GM12878 (cell line): ENCODE data around the gene FUS. TPM values are rescaled to one million over a fixed set of nuclear protein-coding genes. Genes with fewer than 3 reads are reported as not detected.

Experiments
- ATAC-seq: fragments of 200-7000 bp; cut with Tn5 transposase; 3 replicates; pipeline ENCODE4 v1.9.1; 2020; ENCODE audit warnings: mild to moderate bottlenecking, moderate library complexity
- BruUV-seq: library from RNA; stranded (reverse); fragments of 400-500 nt; replicated peaks from 2 replicates; lab custom pipeline; 2021; lab: Mats Ljungman, UMichigan
- CTCF ChIA-PET: fragments of 300-600 bp; sonication (Branson Sonifier 250); formaldehyde crosslinking; extraction: SDS; loops from one replicate; lab custom pipeline; 2021; ENCODE audit warnings: inconsistent platforms; lab: Yijun Ruan, JAX
- POLR2A ChIA-PET: fragments of 350-600 bp; formaldehyde crosslinking; extraction: SDS; loops from one replicate; lab custom pipeline; 2021; ENCODE audit warnings: inconsistent platforms; lab: Charles Lee
- RAD21 ChIA-PET: fragments of 300-600 bp; sonication (Branson Sonifier 250); formaldehyde crosslinking; loops from one replicate; lab custom pipeline; 2023; ENCODE audit warnings: antibody characterized with exemption; ENCODE audit not compliant: unreplicated experiment; lab: Charles Lee
- SMC1A ChIA-PET: fragments of 300-600 bp; sonication (Branson Sonifier 250); formaldehyde crosslinking; loops from one replicate; lab custom pipeline; 2023; ENCODE audit not compliant: unreplicated experiment, uncharacterized antibody; lab: Charles Lee
- DNase-seq: peaks from one replicate; pipeline ENCODE4 v3.0.0-alpha.2; 2011; ENCODE audit warnings: low read depth, low spot score
- FAIRE-seq: peaks from 3 replicates; lab custom pipeline; 2011; peaks lifted over from hg19 to GRCh38; lab: Jason Lieb, UNC
- H2AFZ ChIP-seq: 2 replicates; pipeline ENCODE4 v1.6.0; 2011; ENCODE audit warnings: low read depth, low read length, control low read depth; ENCODE audit not compliant: control insufficient read depth
- H3K27ac ChIP-seq: 2 replicates; pipeline ENCODE4 v1.5.1; 2011; ENCODE audit warnings: control low read depth; ENCODE audit not compliant: control insufficient read depth, insufficient read depth
- H3K27me3 ChIP-seq, 2 experiments: replicated peaks in 1 of 2; 2 replicates each; pipeline versions ENCODE4 v1.6.0 to v1.6.1; 2011; ENCODE audit warnings: low read length in 1 of 2; ENCODE audit not compliant: control insufficient read depth in 2 of 2, insufficient read depth in 2 of 2
- H3K36me3 ChIP-seq, 2 experiments: 2 replicates each; pipeline ENCODE4 v1.5.1; 2011; ENCODE audit warnings: low read length in 1 of 2; ENCODE audit not compliant: control insufficient read depth in 2 of 2, insufficient read depth in 2 of 2
- H3K4me1 ChIP-seq: 2 replicates; pipeline ENCODE4 v1.6.1; 2011; ENCODE audit warnings: mild to moderate bottlenecking, low read length, moderate library complexity, mixed read lengths; ENCODE audit not compliant: control insufficient read depth, insufficient read depth
- H3K4me2 ChIP-seq: 2 replicates; pipeline ENCODE4 v1.6.0; 2011; ENCODE audit warnings: control low read depth; ENCODE audit not compliant: control insufficient read depth, insufficient read depth
- H3K4me3 ChIP-seq: fragments of 200-600 bp; sonication (generic); 2 replicates; pipeline ENCODE4 v1.5.1; 2016
- H3K79me2 ChIP-seq: 2 replicates; pipeline ENCODE4 v1.6.0; 2011; ENCODE audit warnings: low read length; ENCODE audit not compliant: control insufficient read depth, insufficient read depth
- H3K9ac ChIP-seq: 2 replicates; pipeline ENCODE4 v1.8.0; 2011; ENCODE audit warnings: low read length, control low read depth, mixed read lengths; ENCODE audit not compliant: control insufficient read depth, insufficient read depth
- H3K9me3 ChIP-seq: replicated peaks from 3 replicates; pipeline ENCODE4 v1.5.1; 2011; ENCODE audit warnings: mild to moderate bottlenecking, low read length; ENCODE audit not compliant: control insufficient read depth, insufficient read depth
- H4K20me1 ChIP-seq: 2 replicates; pipeline ENCODE4 v1.6.0; 2011; ENCODE audit not compliant: control insufficient read depth, insufficient read depth
- BACH1 ChIP-seq: fragments of 450-650 bp; IDR thresholded peaks from 2 replicates; pipeline ENCODE4 v1.6.1; 2017; ENCODE audit warnings: mild to moderate bottlenecking, borderline replicate concordance
- NR2F1 ChIP-seq: fragments of 450-650 bp; conservative IDR thresholded peaks from 2 replicates; pipeline ENCODE4 v1.6.1; 2017; ENCODE audit warnings: mild to moderate bottlenecking
- PML ChIP-seq: IDR thresholded peaks from 2 replicates; pipeline ENCODE4 v1.6.1; 2012; ENCODE audit warnings: low read length, inconsistent platforms
- POLR2A ChIP-seq: IDR thresholded peaks from 2 replicates; pipeline ENCODE4 v1.6.1; 2011; ENCODE audit warnings: low read depth, mild to moderate bottlenecking, low read length
- POLR2AphosphoS5 ChIP-seq: IDR thresholded peaks from 2 replicates; pipeline ENCODE4 v1.6.1; 2011; ENCODE audit warnings: mild to moderate bottlenecking, low read length, inconsistent platforms
- POU2F2 ChIP-seq: IDR thresholded peaks from 3 replicates; pipeline ENCODE4 v1.6.1; 2011; ENCODE audit warnings: low read depth, mild to moderate bottlenecking, low read length, borderline replicate concordance
- SKIL ChIP-seq: fragments of 450-650 bp; IDR thresholded peaks from 2 replicates; pipeline ENCODE4 v1.6.1; 2017; ENCODE audit warnings: mild to moderate bottlenecking, low read depth, inconsistent platforms; ENCODE audit not compliant: poor library complexity, severe bottlenecking
- SMAD1 ChIP-seq: fragments of 450-650 bp; IDR thresholded peaks from 2 replicates; pipeline ENCODE4 v1.6.1; 2018; ENCODE audit warnings: mild to moderate bottlenecking, low read depth; ENCODE audit not compliant: partially characterized antibody
- SUZ12 ChIP-seq: fragments of 200-600 bp; sonication (generic); IDR thresholded peaks from one replicate; pipeline ENCODE4 v1.6.1; 2018; ENCODE audit warnings: antibody characterized with exemption, mild to moderate bottlenecking; ENCODE audit not compliant: unreplicated experiment
- WGBS: methylation state at CpG from one replicate; pipeline ENCODE4 v1.1.6; 2016; ENCODE audit warnings: low lambda C conversion rate; ENCODE audit not compliant: insufficient replicate concordance, insufficient coverage; ENCODE audit errors: missing lambda C conversion rate; 5-methylcytosine and 5-hydroxymethylcytosine counted together
- in situ Hi-C: fragments of 300-500 bp; cut with MboI; formaldehyde crosslinking; loops from 9 replicates; pipeline ENCODE4 v1.14.3; 2018; ENCODE audit warnings: mixed read lengths
- intact Hi-C: fragments of 100-400 bp; cut with micrococcal nuclease; formaldehyde crosslinking; loops from one replicate; pipeline ENCODE4 v1.14.2; 2022; ENCODE audit not compliant: unreplicated experiment
- polyA plus RNA-seq, 11 experiments: library from polyadenylated mRNA; depleted of rRNA in 4 of 11; unstranded in 6 of 11; stranded (reverse) in 5 of 11; fragments of >200 nt; fragmentation: Nextera tagmentation in 4 of 11; fragmentation: Illumina TruSeq in 1 of 11; extraction: Ambion mirVana in 4 of 11; extraction: Trizol in 1 of 11; gene quantifications; 1 replicate in 1 of 11; 2 replicates in 10 of 11; pipeline versions ENCODE4 v1.2.1 to v1.2.3, GENCODE V29; 2011 to 2016; ENCODE audit warnings: inconsistent platforms in 2 of 11, missing spikeins in 2 of 11, low read depth in 1 of 11
- total RNA-seq, 4 experiments: library from RNA; depleted of rRNA in 3 of 4; stranded (reverse); fragments of >200 nt in 3 of 4; fragmentation: Illumina TruSeq in 1 of 4; extraction: Trizol in 1 of 4; gene quantifications; 2 replicates each; pipeline versions ENCODE4 v1.2.1 to v1.2.3, GENCODE V29; 2013 to 2021

FUS gene
- total and polyA plus RNA-seq, 10 of the 15 experiments (the other 5 are each of a cell fraction or from before 2014, with no cell fraction given), result 46.8 to 521 (median 347) TPM

GRCh38 chr16:31196324-31197088 is 16.6 kb downstream of the FUS start:
- DNase-seq (no peak), ATAC-seq (no peak), FAIRE-seq (no peak)
- H3K36me3 ChIP-seq, result peaks cover 14 to 36% of the 10 kb centered on the region in 2 experiments
- no peak overlapping the region for H3K4me3 ChIP-seq
- no peaks in the 10 kb centered on the region for H3K27me3 ChIP-seq
- H4K20me1 ChIP-seq, result no peaks in the 10 kb centered on the region
- peaks cover 4% of the 10 kb centered on the region; the same call in 1 of the 2 replicates for H3K79me2 ChIP-seq
- CTCF ChIA-PET, result interaction anchor here (1.5 kb wide), 1 partner anchor 11 kb away, joined by 4 read pairs; no protein-coding TSS in a partner anchor
- BruUV-seq, result no TSS peak
- H3K27ac ChIP-seq, result no peak overlapping the region
- POLR2A ChIA-PET, result interaction anchor here (1.0 kb wide), 1 partner anchor 13 kb away, joined by 3 read pairs; no protein-coding TSS in a partner anchor
- WGBS, result 91% methylated on average over 17 of the region's 17 CpGs
- peaks cover 11% of the 10 kb centered on the region; the same call in 1 of the 2 replicates for H3K4me1 ChIP-seq
- RAD21 ChIA-PET, result no interaction called here
- TF ChIP-seq PML, result 0 out of 2 replicates have a peak, but pooled peaks have one; percentile 15
- TF ChIP-seq SMAD1, result no peak
- peak; percentile 77 for TF ChIP-seq POLR2A
- TF ChIP-seq SUZ12, result no peak
- peak; percentile 88 for TF ChIP-seq POLR2AphosphoS5
- TF ChIP-seq NR2F1, result no peak
- no peak for TF ChIP-seq SKIL
- TF ChIP-seq BACH1, result 0 out of 2 replicates have a peak, but pooled peaks have one; percentile 27
- peak; percentile 12; the same call in 1 of the 3 replicates for TF ChIP-seq POU2F2
- no peak overlapping the region for H3K4me2 ChIP-seq
- no peak overlapping the region for H2AFZ ChIP-seq
- intact Hi-C loops, result no loop called here
- H3K9ac ChIP-seq, result no peak overlapping the region
- in situ Hi-C loops, result no loop called here
- H3K9me3 ChIP-seq, result no peaks in the 10 kb centered on the region
- SMC1A ChIA-PET, result interaction anchor here (1.6 kb wide), 1 partner anchor 11 kb away, joined by 3 read pairs; no protein-coding TSS in a partner anchor
